ENCODE results near the gene ATF7. TPM values are rescaled to one million over a fixed set of nuclear protein-coding genes. Genes with fewer than 3 reads are reported as not detected.
A peak's percentile ranks its signal among the peaks of the same experiment; 100 is the strongest.
"Not testable (repeated sequence)": the region's sequence is repeated elsewhere in the genome, so short reads cannot be mapped to it uniquely, and the experiment has no call there.

Gene ATF7
- total and polyA plus RNA-seq, 10 donors = 6.5 to 52.8 (median 35.4) TPM

GRCh38 chr12:53612978-53613377 is 13.2 kb downstream of the ATF7 start:
- Histone ChIP-seq H3K36me3 (peaks cover 0 to 68% (median 7%) of the 10 kb centered on the region in 6 donors), H3K9me3 (no peaks in the 10 kb centered on the region), H3K4me1 (peaks cover 12 to 60% (median 27%) of the 10 kb centered on the region in 6 donors), H3K4me3 (no peak overlapping the region), H3K27me3 (replicated peaks in 1 of 7) (no peaks in the 10 kb centered on the region), H3K27ac (no peak overlapping the region)
- intact Hi-C loops (cut with DNase I; ENCODE audit: low total_unique reads) = no loop called here
- no peak for DNase-seq
- 74 to 94% (median 83%) methylated on average over 2 of the region's 2 CpGs for WGBS, 5 donors
- TF ChIP-seq POLR2A (IDR thresholded peaks at IDR 0.05) (no peak), CTCF (IDR thresholded peaks at IDR 0.05 in 8 of 11, conservative IDR thresholded peaks at IDR 0.05 in 3 of 11) (no peak), POLR2AphosphoS5 (IDR thresholded peaks at IDR 0.05) (no peak)

- Histone ChIP-seq H3K36me3 (peaks cover 0 to 72% (median 7%) of the 10 kb centered on the region in 6 donors), H3K4me1 (peaks cover 0 to 44% (median 10%) of the 10 kb centered on the region in 6 donors), H3K9me3 (no peaks in the 10 kb centered on the region), H3K27ac (no peak overlapping the region), H3K27me3 (replicated peaks in 1 of 7) (no peaks in the 10 kb centered on the region), H3K4me3 (no peak overlapping the region)
- TF ChIP-seq POLR2A (IDR thresholded peaks at IDR 0.05) = no peak
- TF ChIP-seq POLR2AphosphoS5 (IDR thresholded peaks at IDR 0.05) = no peak
- no peak for TF ChIP-seq CTCF (IDR thresholded peaks at IDR 0.05 in 8 of 11, conservative IDR thresholded peaks at IDR 0.05 in 3 of 11)
- 94 to 98% (median 96%) methylated on average over 8 of the region's 8 CpGs for WGBS, 5 donors
- intact Hi-C loops (cut with DNase I; ENCODE audit: low total_unique reads) = no loop called here
- DNase-seq = no peak
Measured at GRCh38 chr12:53611304-53611703, 14.9 kb downstream of the ATF7 start.

GRCh38 chr12:53606688-53607087 is 19.5 kb downstream of the ATF7 start:
- H3K27ac ChIP-seq; H3K9me3 ChIP-seq; H3K27me3 ChIP-seq (replicated peaks in 1 of 7); DNase-seq; H3K4me3 ChIP-seq; intact Hi-C loops (cut with DNase I; ENCODE audit: low total_unique reads): not testable (repeated sequence)
- Histone ChIP-seq H3K4me1 (peaks cover 13 to 45% (median 30%) of the 10 kb centered on the region in 6 donors), H3K36me3 (peaks cover 0 to 31% (median 4%) of the 10 kb centered on the region in 6 donors)
- WGBS, 5 donors = 97 to 100% (median 98%) methylated on average over 3 to 5 of the region's 5 CpGs

- no peak for TF ChIP-seq CTCF (IDR thresholded peaks at IDR 0.05 in 8 of 11, conservative IDR thresholded peaks at IDR 0.05 in 3 of 11)
- TF ChIP-seq POLR2AphosphoS5 (IDR thresholded peaks at IDR 0.05) = no peak
- TF ChIP-seq POLR2A (IDR thresholded peaks at IDR 0.05) = no peak
- H3K4me3 ChIP-seq = no peak overlapping the region
- H3K4me1 ChIP-seq = peaks cover 13 to 64% (median 35%) of the 10 kb centered on the region in 6 donors
- no peaks in the 10 kb centered on the region for H3K27me3 ChIP-seq (replicated peaks in 1 of 7)
- peaks cover 0 to 31% (median 9%) of the 10 kb centered on the region in 6 donors for H3K36me3 ChIP-seq
- intact Hi-C loops (cut with DNase I; ENCODE audit: low total_unique reads) = no loop called here
- H3K27ac ChIP-seq = no peak overlapping the region
- DNase-seq = no peak
- H3K9me3 ChIP-seq = no peaks in the 10 kb centered on the region
Measured at GRCh38 chr12:53604581-53604980, 21.6 kb downstream of the ATF7 start.

- no peaks in the 10 kb centered on the region for H3K9me3 ChIP-seq
- peak overlapping the region in 6 of 8 donors; percentile 32 to 61 (median 45) for H3K27ac ChIP-seq
- intact Hi-C loops (cut with DNase I; ENCODE audit: low total_unique reads) = no loop called here
- no peak for DNase-seq
- no peak for TF ChIP-seq CTCF (IDR thresholded peaks at IDR 0.05 in 8 of 11, conservative IDR thresholded peaks at IDR 0.05 in 3 of 11)
- TF ChIP-seq POLR2AphosphoS5 (IDR thresholded peaks at IDR 0.05) = no peak
- no peak for TF ChIP-seq POLR2A (IDR thresholded peaks at IDR 0.05)
- peaks cover 0 to 31% (median 10%) of the 10 kb centered on the region in 6 donors for H3K36me3 ChIP-seq
- no peaks in the 10 kb centered on the region for H3K27me3 ChIP-seq (replicated peaks in 1 of 7)
- peaks cover 13 to 71% (median 35%) of the 10 kb centered on the region in 6 donors for H3K4me1 ChIP-seq
- no peak overlapping the region for H3K4me3 ChIP-seq
Measured at GRCh38 chr12:53603804-53604203, 22.4 kb downstream of the ATF7 start.

All from spleen (tissue), 11 donors.